Smooth muscle cell (in vitro differentiated cells): Measurements from ENCODE around the gene SLC6A18. TPM values are rescaled to one million over a fixed set of nuclear protein-coding genes. Genes with fewer than 3 reads are reported as not detected.

Experiments
- DNase-seq: peaks from one replicate; lab custom pipeline; 2025; ENCODE audit not compliant: unreplicated experiment; lab: John Stamatoyannopoulos, UW
- H2AFZ ChIP-seq: fragments of 200-600 bp; sonication (generic); 2 replicates; pipeline ENCODE4 v1.6.0; 2016; ENCODE audit warnings: antibody characterized with exemption, low read depth, mild to moderate bottlenecking
- H3F3A ChIP-seq: fragments of 200-600 bp; sonication (generic); 2 replicates; pipeline ENCODE4 v1.6.0; 2017; ENCODE audit warnings: antibody characterized with exemption, low read depth
- H3K27ac ChIP-seq: fragments of 200-600 bp; sonication (generic); 2 replicates; pipeline ENCODE4 v1.5.1; 2016; ENCODE audit warnings: low read depth, mild to moderate bottlenecking
- H3K27me3 ChIP-seq: fragments of 200-600 bp; sonication (generic); 2 replicates; pipeline ENCODE4 v1.6.1; 2016; ENCODE audit warnings: low read depth, mild to moderate bottlenecking
- H3K36me3 ChIP-seq: fragments of 200-600 bp; sonication (generic); 2 replicates; pipeline ENCODE4 v1.5.1; 2016; ENCODE audit warnings: low read depth
- H3K4me1 ChIP-seq: fragments of 200-600 bp; sonication (generic); 2 replicates; pipeline ENCODE4 v1.5.1; 2016; ENCODE audit warnings: low read depth
- H3K4me2 ChIP-seq: fragments of 200-600 bp; sonication (generic); 2 replicates; pipeline ENCODE4 v1.6.0; 2016; ENCODE audit warnings: mild to moderate bottlenecking
- H3K4me3 ChIP-seq: fragments of 200-600 bp; sonication (generic); 2 replicates; pipeline ENCODE4 v1.5.1; 2016; ENCODE audit warnings: mild to moderate bottlenecking
- H3K79me2 ChIP-seq: fragments of 200-600 bp; sonication (generic); 2 replicates; pipeline ENCODE4 v1.6.0; 2016; ENCODE audit warnings: low read depth, mild to moderate bottlenecking
- H3K9ac ChIP-seq: fragments of 200-600 bp; sonication (generic); 2 replicates; pipeline ENCODE4 v1.6.0; 2016; ENCODE audit warnings: low read depth
- H3K9me3 ChIP-seq: fragments of 200-600 bp; sonication (generic); replicated peaks from 2 replicates; pipeline ENCODE4 v1.5.1; 2016; ENCODE audit warnings: low read depth
- H4K20me1 ChIP-seq: fragments of 200-600 bp; sonication (generic); 2 replicates; pipeline ENCODE4 v1.6.0; 2016; ENCODE audit warnings: low read depth
- CTCF ChIP-seq: fragments of 200-600 bp; sonication (generic); IDR thresholded peaks from 2 replicates; pipeline ENCODE4 v1.5.1; 2017; ENCODE audit warnings: borderline replicate concordance, mild to moderate bottlenecking, antibody characterized with exemption; ENCODE audit not compliant: insufficient read depth, poor library complexity, severe bottlenecking
- WGBS: methylation state at CpG from one replicate; pipeline ENCODE4 v1.1.7; 2016; ENCODE audit warnings: low lambda C conversion rate; 5-methylcytosine and 5-hydroxymethylcytosine counted together
- polyA plus RNA-seq: library from polyadenylated mRNA; unstranded; fragments of >200 nt; fragmentation: Nextera tagmentation; extraction: Ambion mirVana; gene quantifications from 2 replicates; pipeline ENCODE4 v1.2.1, GENCODE V29; 2016
- total RNA-seq: library from RNA; depleted of rRNA; stranded (reverse); fragments of >200 nt; gene quantifications from 2 replicates; pipeline ENCODE4 v1.2.3, GENCODE V29; 2014

SLC6A18 gene
- total and polyA plus RNA-seq, 2 experiments from 2014 or later, result not detected

GRCh38 chr5:1182633-1183423, 42.4 kb upstream of the SLC6A18 start:
- no peak for DNase-seq
- Histone ChIP-seq H3K36me3 (no peaks in the 10 kb centered on the region), H3F3A (no peaks in the 10 kb centered on the region), H3K27me3 (no peaks in the 10 kb centered on the region), H3K9ac (no peak overlapping the region), H3K9me3 (no peaks in the 10 kb centered on the region), H2AFZ (no peak overlapping the region), H4K20me1 (no peaks in the 10 kb centered on the region), H3K4me3 (no peak overlapping the region), H3K79me2 (no peaks in the 10 kb centered on the region), H3K27ac (no peak overlapping the region), H3K4me2 (no peak overlapping the region), H3K4me1 (no peaks in the 10 kb centered on the region)
- 81% methylated on average over 29 of the region's 31 CpGs for WGBS
- no peak for TF ChIP-seq CTCF

- Histone ChIP-seq H3K27me3 (no peaks in the 10 kb centered on the region), H3K4me1 (no peaks in the 10 kb centered on the region), H3K79me2 (no peaks in the 10 kb centered on the region), H4K20me1 (no peaks in the 10 kb centered on the region), H3K27ac (no peak overlapping the region), H3F3A (no peaks in the 10 kb centered on the region), H3K4me2 (no peak overlapping the region), H3K36me3 (no peaks in the 10 kb centered on the region), H3K9ac (no peak overlapping the region), H3K9me3 (no peaks in the 10 kb centered on the region), H3K4me3 (no peak overlapping the region), H2AFZ (no peak overlapping the region)
- no peak for DNase-seq
- TF ChIP-seq CTCF, result no peak
- 90% methylated on average over 18 of the region's 18 CpGs for WGBS
Measured at GRCh38 chr5:1183424-1184162, 41.6 kb upstream of the SLC6A18 start.

GRCh38 chr5:1184163-1184470, 41.1 kb upstream of the SLC6A18 start:
- no peak for TF ChIP-seq CTCF
- DNase-seq, result no peak
- WGBS, result 98% methylated on average over 8 of the region's 8 CpGs

More at GRCh38 chr5:1184163-1184470, 41.1 kb upstream of the SLC6A18 start:
- Histone ChIP-seq H3K9me3 (no peaks in the 10 kb centered on the region), H3K4me1 (no peaks in the 10 kb centered on the region), H2AFZ (no peak overlapping the region), H3K79me2 (no peaks in the 10 kb centered on the region), H3F3A (no peaks in the 10 kb centered on the region), H3K27ac (no peak overlapping the region), H3K36me3 (no peaks in the 10 kb centered on the region), H3K9ac (no peak overlapping the region), H3K4me2 (no peak overlapping the region), H4K20me1 (no peaks in the 10 kb centered on the region), H3K27me3 (no peaks in the 10 kb centered on the region), H3K4me3 (no peak overlapping the region)
